HG03575 (cell line): Measurements from ENCODE around the gene TCF25.
"Not testable (repeated sequence)": the region's sequence is repeated elsewhere in the genome, so short reads cannot be mapped to it uniquely, and the experiment has no call there.

Source experiments
- ATAC-seq: cut with Tn5 transposase; IDR thresholded peaks from one replicate; pipeline ENCODE4 v1.9.1; 2021; ENCODE audit not compliant: unreplicated experiment, insufficient number of reproducible peaks, low FRiP score; ENCODE audit errors: extremely low read depth

Gene TCF25

GRCh38 chr16:89869911-89870310, 3.5 kb upstream of the TCF25 start:
- ATAC-seq, result no peak

GRCh38 chr16:89870440-89870839, 3.0 kb upstream of the TCF25 start:
- no peak for ATAC-seq

- ATAC-seq, result no peak
These were observed 1.5 kb upstream of the TCF25 start for GRCh38 chr16:89871895-89872294.

DNA sequence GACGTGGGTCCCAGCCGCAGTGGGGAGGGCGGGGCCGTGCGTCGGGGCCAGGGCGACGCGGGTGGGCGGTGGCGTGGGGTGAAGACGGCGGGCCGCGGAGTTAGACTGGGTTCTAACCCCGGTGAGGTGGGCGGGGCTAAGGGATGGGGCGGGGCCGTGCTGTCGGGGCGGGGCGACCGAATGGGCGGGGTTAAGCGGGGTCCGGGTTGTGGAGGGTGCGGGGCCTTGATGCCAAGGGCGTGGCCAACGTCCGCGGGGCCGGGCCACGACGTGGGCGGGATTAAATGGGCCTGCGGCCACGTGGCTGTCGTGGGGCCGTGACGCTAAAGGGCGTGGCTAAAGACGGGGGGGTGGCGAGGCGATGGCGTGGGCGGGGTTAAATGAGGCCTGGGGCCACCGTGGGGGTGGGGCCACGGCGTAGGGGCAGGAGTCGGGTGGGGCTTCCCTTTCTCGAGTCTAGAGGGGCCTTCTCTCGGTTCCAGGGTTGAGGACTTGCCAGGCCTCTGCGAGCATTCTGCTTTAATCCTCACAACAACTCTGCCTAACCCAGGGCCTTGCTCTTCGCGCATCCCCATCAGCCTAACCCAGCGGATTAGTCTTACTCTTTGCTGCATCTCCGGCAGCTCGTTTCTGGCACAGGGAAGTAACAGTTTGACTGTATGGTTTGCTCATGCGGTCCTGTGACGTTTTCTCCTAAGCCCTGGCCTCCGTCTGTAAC, 739 bp downstream of the TCF25 start:
- no peak for ATAC-seq

DNA sequence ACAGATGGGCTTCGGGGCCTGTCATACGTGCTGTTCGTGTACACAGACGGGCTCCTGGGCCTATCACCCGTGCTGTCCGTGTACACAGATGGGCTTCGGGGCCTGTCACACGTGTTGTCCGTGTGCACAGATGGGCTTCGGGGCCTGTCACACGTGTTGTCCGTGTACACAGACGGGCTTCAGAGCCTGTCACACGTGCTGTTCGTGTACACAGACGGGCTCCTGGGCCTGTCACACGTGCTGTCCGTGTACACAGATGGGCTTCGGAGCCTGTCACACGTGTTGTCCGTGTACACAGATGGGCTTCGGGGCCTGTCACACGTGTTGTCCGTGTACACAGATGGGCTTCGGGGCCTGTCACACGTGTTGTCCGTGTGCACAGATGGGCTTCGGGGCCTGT, 5.7 kb downstream of the TCF25 start:
- ATAC-seq, result not testable (repeated sequence)

DNA sequence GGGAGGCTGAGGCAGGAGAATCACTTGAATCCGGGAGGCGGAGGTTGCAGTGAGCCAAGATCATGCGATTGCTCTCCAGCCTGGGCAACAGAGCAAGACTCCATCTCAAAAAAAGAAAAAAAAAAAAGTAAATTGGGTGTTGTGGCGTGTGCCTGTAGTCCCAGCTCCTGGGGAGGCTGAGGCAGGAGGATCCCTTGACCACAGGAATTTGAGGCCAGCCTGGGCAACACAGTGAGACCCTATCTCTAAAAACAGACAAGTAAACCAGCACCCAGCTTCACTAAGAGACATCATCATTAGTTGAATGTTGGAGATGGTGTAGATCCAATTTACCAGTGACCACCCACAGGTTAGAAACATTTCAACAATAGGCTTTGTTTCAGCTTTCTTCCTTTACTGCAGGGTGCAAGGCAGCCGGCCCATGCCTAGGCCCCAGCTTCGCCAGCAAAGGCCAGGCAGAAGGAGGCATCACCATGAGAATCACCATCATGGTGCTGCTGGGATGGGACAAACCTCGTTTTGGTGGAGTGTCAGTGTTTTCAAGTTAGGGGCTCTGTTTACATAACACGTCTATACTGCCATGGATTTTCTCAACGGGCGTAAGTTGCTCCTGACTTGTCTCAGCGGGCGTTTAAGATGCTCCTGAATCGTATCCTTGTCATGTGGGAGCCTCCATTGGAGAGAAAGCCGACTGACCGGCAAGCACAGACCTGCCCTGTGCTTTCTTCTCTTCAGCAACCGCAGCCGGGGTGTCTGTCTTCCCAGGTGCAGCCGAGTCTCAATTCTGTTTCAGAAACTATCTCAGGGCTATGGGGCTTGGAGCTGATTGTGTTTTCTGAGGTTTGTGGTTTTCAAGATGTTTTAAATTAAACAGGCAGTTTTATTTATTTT, 7.3 kb downstream of the TCF25 start:
- ATAC-seq, result no peak

DNA sequence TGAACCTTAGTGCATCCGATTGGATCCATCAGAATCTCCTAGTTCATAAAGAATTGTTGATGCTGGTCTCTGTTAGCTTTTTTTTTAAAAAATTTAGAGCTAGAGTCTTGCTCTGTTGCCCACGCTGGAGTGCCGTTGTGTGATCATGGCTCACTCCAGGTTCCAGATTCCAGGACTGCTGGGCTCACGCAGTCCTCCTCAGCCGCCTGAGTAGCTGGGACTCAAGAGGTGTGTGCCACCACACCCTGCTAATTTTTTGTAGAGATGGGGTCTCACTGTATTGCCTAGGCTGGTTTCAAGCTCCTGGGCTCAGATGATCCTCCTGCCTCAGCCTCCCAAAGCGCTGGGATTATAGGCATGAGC, 8.0 kb downstream of the TCF25 start:
- ATAC-seq, result no peak

- ATAC-seq, result no peak
These were observed 10.1 kb downstream of the TCF25 start for GRCh38 chr16:89883346-89884040.

DNA sequence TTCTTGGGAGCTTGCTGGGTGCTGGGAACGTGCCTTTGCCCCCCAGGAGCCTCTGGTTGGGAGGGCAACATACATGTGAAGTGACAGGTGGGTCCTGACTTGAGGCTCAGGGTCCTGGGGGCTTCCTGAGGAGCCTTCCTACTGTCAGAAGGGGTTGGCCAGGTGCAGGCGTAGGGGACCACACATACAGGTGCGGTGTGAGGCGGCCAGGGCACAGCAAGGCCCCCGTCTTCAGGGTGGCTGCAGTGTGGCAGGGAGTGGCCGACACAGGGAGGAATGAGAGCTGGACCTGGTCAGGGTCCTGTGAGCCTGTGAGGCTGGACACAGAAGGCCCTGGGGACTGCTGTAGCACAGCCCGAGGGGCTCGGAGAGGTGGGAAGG, 10.6 kb downstream of the TCF25 start:
- no peak for ATAC-seq

DNA sequence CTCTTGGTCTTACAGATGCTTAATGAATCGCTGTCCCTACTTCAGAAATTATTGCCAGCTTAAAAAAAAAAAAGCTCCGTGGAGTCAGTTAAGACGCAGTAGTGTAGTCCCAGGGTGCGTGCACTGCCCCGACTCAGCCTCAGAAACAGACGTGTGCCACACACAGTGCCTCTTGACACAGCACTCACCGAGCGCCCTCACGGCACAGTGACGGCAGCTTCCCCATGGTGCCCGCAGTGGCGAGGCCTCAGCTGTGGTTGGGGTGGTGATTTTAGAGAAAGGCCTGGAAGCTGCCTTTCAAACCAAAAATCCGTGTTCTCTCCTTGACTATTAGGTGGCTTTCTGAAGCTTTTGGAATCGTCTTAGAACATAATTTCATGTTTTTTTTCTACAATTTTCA, 13.9 kb downstream of the TCF25 start:
- no peak for ATAC-seq

GRCh38 chr16:89890200-89890599, 16.8 kb downstream of the TCF25 start:
- ATAC-seq, result no peak

GRCh38 chr16:89890886-89891657, 17.7 kb downstream of the TCF25 start:
- ATAC-seq, result no peak

GRCh38 chr16:89892055-89892630, 18.8 kb downstream of the TCF25 start:
- ATAC-seq, result no peak

DNA sequence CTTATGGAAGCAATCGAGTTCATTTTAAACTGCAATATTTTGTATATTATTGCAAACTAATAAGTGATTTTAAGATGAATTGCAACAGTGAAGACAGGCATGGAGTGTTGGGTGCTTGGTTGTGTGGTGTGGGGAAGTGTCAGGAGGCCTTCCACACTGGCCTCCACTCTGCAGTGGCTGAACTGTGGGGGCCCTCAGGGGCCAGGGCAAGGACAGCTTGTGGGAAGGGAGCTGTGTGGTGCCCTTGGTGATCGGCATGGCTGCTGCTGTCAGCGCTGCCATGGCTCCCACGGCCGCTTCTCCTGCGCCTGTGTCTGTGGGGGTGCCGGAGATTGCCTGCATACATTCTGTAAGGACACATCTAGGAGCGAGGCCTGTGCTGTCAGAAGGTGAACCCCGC, 19.2 kb downstream of the TCF25 start:
- ATAC-seq, result no peak

DNA sequence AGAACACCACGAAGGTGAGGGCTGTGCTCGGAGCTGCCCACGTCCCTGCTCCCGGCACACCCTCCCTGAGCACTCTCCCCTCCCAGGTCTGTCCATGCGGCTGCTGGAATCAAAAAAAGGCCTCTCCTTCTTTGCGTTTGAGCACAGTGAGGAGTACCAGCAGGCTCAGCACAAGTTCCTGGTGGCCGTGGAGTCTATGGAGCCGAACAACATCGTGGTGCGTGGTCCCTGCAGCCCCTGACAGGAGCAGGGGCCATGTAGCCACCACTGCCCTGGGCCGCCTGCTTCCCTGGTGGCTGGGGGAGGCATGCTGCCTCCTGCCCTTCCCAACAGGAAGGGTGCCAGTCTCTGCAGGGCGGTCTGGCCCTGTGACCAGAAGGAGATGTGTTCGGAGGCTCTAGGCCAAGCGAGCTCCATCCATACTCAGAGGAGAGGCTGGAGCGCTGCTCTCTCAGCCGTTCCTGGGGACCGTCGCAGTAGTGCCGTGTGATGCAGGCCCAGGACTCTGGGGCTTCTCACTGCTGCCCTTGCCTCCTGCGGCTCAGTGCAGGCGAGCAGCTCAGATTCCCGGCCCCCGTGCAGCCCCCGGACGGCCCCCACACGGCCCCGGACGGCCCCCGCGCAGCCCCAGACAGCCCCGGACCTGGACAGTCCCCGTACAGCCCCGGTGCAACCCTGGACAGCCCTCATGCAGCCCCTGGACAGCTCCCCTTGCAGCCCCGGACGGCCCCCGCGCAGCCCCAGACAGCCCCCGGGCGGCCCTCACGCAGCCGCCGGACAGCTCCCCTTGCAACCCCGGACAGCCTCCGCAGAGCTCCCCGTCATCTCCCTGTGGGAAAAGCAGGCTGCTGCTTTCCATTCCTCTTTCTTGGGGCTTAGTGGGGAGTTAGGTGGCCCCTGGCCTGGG, 20.5 kb downstream of the TCF25 start:
- no peak for ATAC-seq

- ATAC-seq, result no peak
These were observed 22.3 kb downstream of the TCF25 start for GRCh38 chr16:89895482-89896250.

- ATAC-seq, result no peak
These were observed 23.8 kb downstream of the TCF25 start for GRCh38 chr16:89897204-89897603.
